DMS79 (cell line): Measurements from ENCODE around the gene CCRL2.
"Not testable (repeated sequence)": the region's sequence is repeated elsewhere in the genome, so short reads cannot be mapped to it uniquely, and the experiment has no call there.

Experiments
- DNase-seq: peaks from one replicate; lab custom pipeline; 2025; lab: John Stamatoyannopoulos, UW

CCRL2 gene

DNA sequence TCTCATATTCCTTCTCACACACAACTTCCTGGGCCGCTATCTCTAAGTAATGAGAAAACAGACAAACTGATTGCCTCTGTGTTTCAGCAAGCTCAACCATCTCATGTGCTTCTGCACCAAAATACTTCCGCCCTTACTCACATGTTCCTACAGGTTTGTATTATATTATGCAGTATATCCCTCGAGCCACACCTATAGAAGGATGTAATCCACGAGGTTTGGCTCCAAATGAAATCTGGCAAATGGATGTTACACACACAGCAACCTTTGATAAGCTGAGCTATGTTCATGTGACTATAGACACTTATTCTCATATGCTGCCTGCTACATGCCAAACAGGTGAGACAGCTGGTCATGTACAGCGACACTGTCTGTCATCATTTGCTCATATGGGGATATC is 22.6 kb downstream of the CCRL2 start:
- no peak for DNase-seq

DNA sequence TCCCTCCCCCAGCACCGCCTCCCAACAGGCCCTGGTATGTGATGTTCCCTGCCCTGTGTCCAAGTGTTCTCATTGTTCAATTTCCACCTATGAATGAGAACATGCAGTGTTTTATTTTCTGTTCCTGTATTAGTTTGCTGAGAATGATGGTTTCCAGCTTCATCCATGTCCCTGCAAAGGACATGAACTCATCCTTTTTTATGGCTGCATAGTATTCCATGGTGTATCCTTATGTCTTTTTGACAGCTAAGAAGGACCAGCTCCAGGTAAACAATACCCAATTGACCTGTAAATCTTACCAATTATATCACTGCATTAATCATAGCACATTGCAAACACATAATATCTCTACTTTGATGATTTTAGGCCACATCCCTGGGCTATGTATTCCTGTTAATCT is 23.8 kb downstream of the CCRL2 start:
- DNase-seq: not testable (repeated sequence)

- not testable (repeated sequence) for DNase-seq
Measured at GRCh38 chr3:46431905-46432304, 24.8 kb downstream of the CCRL2 start.

- not testable (repeated sequence) for DNase-seq
Measured at GRCh38 chr3:46433118-46433517, 26.1 kb downstream of the CCRL2 start.

DNA sequence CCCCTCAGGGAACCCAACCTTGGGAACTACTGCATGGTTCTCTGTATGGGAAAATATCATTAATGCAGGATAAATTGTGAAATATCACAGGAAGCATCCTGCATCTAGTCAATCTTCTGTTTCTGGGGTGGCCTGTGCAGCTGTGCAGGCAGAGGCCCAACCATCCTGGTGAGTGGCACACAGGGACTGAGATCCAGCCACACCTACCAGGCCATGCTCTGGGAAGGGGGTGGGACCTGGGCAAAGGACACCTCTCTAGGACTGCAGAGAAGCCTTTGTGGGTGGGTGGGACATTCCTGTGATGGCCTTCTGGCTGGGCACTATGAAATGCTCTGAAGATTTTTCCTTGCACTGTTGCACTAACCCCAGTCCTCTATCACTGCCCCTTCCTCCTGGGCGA is 26.8 kb downstream of the CCRL2 start:
- no peak for DNase-seq

GRCh38 chr3:46435081-46435726 is 28.1 kb downstream of the CCRL2 start:
- DNase-seq: no peak

- DNase-seq: no peak
Measured at GRCh38 chr3:46438831-46439230, 31.8 kb downstream of the CCRL2 start.

DNA sequence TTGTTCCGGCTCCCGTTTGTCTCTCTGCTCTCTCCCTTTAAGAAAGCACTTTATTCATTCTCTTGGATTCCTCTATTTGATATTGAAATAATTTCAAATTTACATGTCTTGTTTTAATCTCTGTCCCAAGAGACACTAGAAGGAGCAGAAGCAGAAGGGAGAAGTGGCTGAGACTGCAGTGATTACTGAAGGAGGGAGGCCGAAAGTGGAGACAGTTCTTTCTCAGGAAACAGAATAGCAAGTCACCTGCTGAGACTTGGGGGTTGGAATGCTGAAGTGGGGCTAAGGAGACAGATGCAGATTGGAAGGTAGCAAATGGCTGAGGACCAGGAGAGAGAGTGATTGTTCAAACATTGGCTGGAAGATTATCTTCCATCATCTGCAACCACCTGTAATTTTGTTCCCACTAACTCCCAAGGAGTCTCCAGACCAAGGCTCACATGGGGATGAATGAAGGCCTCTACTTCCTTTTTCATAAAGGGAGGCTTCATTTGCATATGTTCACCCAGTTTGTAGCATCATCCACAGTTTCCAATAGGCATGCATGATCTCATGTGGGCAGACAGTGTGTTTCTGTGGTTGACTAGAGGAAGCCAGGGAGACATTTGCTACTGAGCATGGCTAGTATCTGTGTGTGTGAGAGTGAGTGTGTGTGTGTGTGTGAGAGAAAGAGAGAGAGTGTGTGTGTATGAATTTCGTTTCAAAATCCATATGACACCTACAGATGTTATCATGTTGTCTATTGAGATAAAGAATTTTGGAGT is 33.7 kb downstream of the CCRL2 start:
- no peak for DNase-seq

- no peak for DNase-seq
Measured at GRCh38 chr3:46442576-46443530, 35.8 kb downstream of the CCRL2 start.

DNA sequence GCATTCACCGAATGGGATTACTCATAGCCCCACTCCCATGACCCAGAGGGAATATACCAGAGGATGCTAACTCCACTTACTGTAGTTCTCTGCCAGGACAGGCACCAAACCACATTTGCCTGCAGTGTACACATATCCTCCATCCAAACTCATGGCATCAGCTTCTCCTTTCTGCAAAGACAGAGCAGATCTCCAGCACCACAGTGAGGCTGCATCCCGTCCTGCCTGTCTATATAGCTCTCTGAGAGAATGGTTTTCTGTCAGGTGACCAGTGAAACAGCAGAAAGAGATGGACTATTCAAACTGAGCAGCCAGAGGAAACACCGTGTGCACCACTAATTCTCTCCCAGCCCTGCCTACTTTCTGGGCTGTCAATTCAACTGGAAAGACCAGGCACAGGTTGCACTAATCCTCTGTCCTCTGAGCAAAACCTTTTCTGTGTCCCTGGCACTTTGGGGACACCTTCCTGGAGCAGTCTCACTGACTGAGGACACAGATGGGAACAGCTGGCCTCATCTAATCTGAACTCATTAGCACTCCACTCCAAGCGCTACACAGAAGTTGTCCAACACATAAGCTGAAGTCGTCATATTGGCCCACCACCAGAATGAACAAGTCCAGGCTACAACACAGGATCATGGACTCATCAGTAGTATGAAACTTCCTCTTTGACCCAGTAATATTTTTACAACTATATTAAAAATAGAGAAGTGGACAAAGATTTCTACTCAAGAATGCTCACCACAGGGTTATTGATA is 40.3 kb downstream of the CCRL2 start:
- no peak for DNase-seq

- no peak for DNase-seq
Measured at GRCh38 chr3:46448721-46449120, 41.7 kb downstream of the CCRL2 start.

DNA sequence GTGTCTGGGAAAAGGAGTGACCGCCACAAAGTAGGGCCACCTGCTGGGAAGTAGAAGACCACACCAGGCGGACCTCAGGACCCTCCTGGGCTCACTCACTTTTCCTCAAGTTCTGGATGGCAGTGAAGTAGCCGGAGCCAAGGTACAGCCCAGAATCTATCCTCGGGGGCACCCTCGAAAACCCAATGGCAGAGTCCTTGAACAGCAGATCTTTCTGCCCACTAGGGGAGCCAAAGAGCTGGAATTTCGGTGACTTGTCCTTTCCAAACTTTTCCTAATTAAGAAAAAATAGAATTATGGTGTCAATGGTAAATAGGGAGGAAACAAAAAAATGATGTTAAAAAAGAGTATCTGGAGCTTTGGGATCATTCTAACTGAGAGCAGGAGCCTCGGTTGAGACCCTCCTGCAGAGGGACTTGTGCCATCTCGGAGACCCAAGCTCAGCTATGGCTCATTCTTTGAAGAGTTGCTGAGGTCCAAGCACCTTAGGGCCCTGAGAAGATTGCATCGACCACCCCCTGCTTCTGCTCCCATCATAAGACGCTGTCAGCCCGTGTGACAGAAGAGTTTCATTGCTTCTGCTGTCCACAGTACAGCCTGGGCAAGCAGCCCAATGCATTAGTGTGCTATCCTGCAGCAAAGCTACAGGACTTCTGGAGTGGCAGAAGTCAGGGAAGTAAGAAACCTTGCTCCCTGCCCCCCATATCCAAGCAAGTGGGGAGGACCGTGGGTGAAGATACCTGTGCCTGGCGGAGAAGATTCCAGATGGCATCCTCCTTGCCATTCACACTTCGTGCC is 42.9 kb downstream of the CCRL2 start:
- no peak for DNase-seq

GRCh38 chr3:46453526-46454208 is 46.6 kb downstream of the CCRL2 start:
- DNase-seq: no peak

- no peak for DNase-seq
Measured at GRCh38 chr3:46454209-46454595, 47.1 kb downstream of the CCRL2 start.

GRCh38 chr3:46454606-46455005 is 47.5 kb downstream of the CCRL2 start:
- DNase-seq: no peak

DNA sequence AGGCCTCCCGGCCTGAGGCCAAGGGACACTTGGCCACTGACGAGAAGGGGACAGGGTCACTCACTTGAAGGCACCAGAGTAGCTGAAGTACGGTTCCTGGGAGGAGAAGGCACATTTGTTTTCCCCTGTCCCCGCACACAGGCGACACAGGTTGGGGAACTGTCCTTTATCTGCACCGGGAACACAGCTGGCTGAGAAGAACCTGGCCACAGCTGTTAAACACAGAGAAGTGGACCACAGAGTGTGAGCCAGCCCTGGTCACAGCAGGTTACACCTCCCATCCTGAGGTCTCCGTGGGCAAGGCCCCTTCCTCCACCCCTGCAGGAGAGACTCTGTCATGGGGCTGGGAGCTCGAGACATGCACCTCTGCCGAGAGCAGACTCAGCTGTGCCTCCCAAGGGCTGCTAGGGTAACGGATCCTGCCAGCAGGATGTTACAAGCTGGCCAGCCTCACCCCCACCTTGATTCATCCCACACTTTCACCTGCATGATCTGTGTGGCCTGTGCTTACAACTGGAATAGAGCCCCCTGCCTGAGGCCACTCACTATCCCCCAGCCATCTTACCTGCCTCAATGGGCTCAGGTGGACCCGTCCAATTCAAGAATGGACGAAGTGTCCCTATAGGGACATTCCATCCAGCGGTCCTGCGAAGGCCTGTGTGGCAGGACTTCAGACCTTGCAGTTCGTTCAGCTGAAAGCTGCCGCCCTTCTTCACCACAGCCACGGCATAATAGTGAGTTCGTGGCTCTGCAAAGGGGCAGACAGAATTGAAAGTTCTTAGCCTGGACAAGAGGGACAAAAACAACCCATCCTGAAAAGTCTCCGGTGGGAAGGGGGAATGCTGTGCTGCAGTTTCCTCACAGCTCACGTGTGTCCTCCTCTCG is 48.4 kb downstream of the CCRL2 start:
- DNase-seq: no peak

DNA sequence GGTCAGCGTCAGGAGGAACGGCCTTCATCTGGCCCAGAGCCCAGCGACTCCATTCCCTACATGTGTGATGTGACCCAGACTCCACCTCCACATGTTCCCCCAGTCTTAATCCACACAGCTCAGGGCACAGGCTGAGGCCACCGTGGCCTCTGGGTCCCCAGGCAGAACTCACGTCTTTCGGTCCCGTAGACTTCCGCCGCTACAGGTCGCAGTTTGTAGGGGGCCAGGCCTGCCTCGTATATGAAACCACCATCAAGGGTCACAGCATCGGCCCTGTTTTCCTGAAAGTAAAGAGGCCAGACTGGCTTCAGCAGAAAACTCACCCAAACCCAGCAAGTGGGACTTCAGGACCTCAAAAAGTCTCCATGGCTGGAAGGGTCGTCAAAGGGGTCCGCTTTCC is 49.1 kb downstream of the CCRL2 start:
- DNase-seq: no peak
